A549 (cell line): ENCODE data around the gene PTOV1. TPM values are rescaled to one million over a fixed set of nuclear protein-coding genes. Genes with fewer than 3 reads are reported as not detected.

Experiments
- ATAC-seq, 2 experiments: fragments of 200-7000 bp in 1 of 2; fragments of >200 bp in 1 of 2; cut with Nextera tagmentation in 1 of 2; cut with Tn5 transposase in 1 of 2; 3 replicates each; pipeline versions ENCODE4 v1.8.0 to v1.9.1; 2018 to 2020; ENCODE audit warnings: mild to moderate bottlenecking in 1 of 2, moderate library complexity in 1 of 2
- CTCF ChIA-PET: fragments of 300-600 bp; sonication (Branson Sonifier 250); formaldehyde crosslinking; extraction: SDS; loops from one replicate; lab custom pipeline; 2021; ENCODE audit warnings: antibody characterized with exemption, inconsistent platforms; lab: Yijun Ruan, JAX
- POLR2A ChIA-PET: fragments of 350-600 bp; formaldehyde crosslinking; extraction: SDS; loops from one replicate; lab custom pipeline; 2021; ENCODE audit warnings: antibody characterized with exemption, inconsistent platforms; lab: Yijun Ruan, JAX
- DNase-seq, 2 experiments: peaks; one replicate each; pipeline versions ENCODE4 v3.0.0 to v3.0.0-alpha.2; 2011 to 2016; ENCODE audit warnings: low read depth in 1 of 2, low spot score in 1 of 2
- FAIRE-seq: peaks from 2 replicates; lab custom pipeline; 2011; peaks lifted over from hg19 to GRCh38; lab: Jason Lieb, UNC
- H3K27ac ChIP-seq, 2 experiments: fragments of >200 bp; sonication (Bioruptor Twin); formaldehyde crosslinking; 3 replicates each; pipeline ENCODE4 v1.5.1; 2016 to 2017
- H3K4me1 ChIP-seq: fragments of >200 bp; sonication (Bioruptor Twin); formaldehyde crosslinking; 3 replicates; pipeline ENCODE4 v1.6.1; 2016
- H3K4me2 ChIP-seq: fragments of >200 bp; sonication (Bioruptor Twin); formaldehyde crosslinking; 3 replicates; pipeline ENCODE4 v1.6.1; 2016
- H3K4me3 ChIP-seq: fragments of >200 bp; sonication (Bioruptor Twin); formaldehyde crosslinking; 3 replicates; pipeline ENCODE4 v1.5.1; 2016
- H3K9me3 ChIP-seq: fragments of >200 bp; sonication (Bioruptor Twin); formaldehyde crosslinking; 3 replicates; pipeline ENCODE4 v1.6.1; 2016
- ATOH8 ChIP-seq: fragments of 250-450 bp; sonication (Bioruptor Pico); IDR thresholded peaks from 2 replicates; pipeline ENCODE4 v1.5.0; 2020; ENCODE audit warnings: low read depth, mild to moderate bottlenecking, moderate library complexity
- BHLHE40 ChIP-seq: IDR thresholded peaks from 2 replicates; pipeline ENCODE4 v1.6.1; 2012; ENCODE audit warnings: low read depth, low read length, inconsistent platforms
- CBX2 ChIP-seq: fragments of 200-600 bp; sonication (generic); IDR thresholded peaks from 2 replicates; pipeline ENCODE4 v1.6.1; 2016; ENCODE audit warnings: low read depth, mild to moderate bottlenecking, borderline replicate concordance
- CBX8 ChIP-seq: fragments of 200-600 bp; sonication (generic); IDR thresholded peaks from 2 replicates; pipeline ENCODE4 v1.6.1; 2016
- CTCF ChIP-seq: fragments of >200 bp; sonication (Bioruptor Twin); formaldehyde crosslinking; IDR thresholded peaks from 3 replicates; pipeline ENCODE4 v1.5.1; 2016
- EHMT2 ChIP-seq: fragments of 200-600 bp; sonication (generic); IDR thresholded peaks from 2 replicates; pipeline ENCODE4 v1.6.1; 2016; ENCODE audit warnings: antibody characterized with exemption, low read depth, mild to moderate bottlenecking, moderate library complexity
- FOSB ChIP-seq: fragments of 250-450 bp; sonication (Bioruptor Pico); IDR thresholded peaks from 2 replicates; pipeline ENCODE4 v1.5.0; 2020; ENCODE audit warnings: mild to moderate bottlenecking, moderate library complexity
- FOSL2 ChIP-seq, 2 experiments: fragments of 450-650 bp in 1 of 2; fragments of >200 bp in 1 of 2; sonication (Bioruptor Twin) in 1 of 2; formaldehyde crosslinking; IDR thresholded peaks; 2 replicates each; pipeline versions ENCODE4 v1.5.0 to v1.6.1; 2016 to 2020; ENCODE audit warnings: mild to moderate bottlenecking in 1 of 2, moderate library complexity in 1 of 2
- FOXS1 ChIP-seq: fragments of 250-450 bp; sonication (Bioruptor Pico); IDR thresholded peaks from 2 replicates; pipeline ENCODE4 v1.5.0; 2020; ENCODE audit warnings: mild to moderate bottlenecking, moderate library complexity
- JUN ChIP-seq, 2 experiments: fragments of >200 bp; sonication (Bioruptor Twin); formaldehyde crosslinking; IDR thresholded peaks; 2 replicates in 1 of 2; 3 replicates in 1 of 2; pipeline ENCODE4 v1.6.1; 2016 to 2017
- JUNB ChIP-seq: fragments of >200 bp; sonication (Bioruptor Twin); formaldehyde crosslinking; IDR thresholded peaks from 2 replicates; pipeline ENCODE4 v1.6.1; 2016
- KDM1A ChIP-seq: fragments of 200-600 bp; sonication (generic); IDR thresholded peaks from 2 replicates; pipeline ENCODE4 v1.6.1; 2016; ENCODE audit warnings: low read depth, mild to moderate bottlenecking
- KDM5A ChIP-seq: fragments of 200-600 bp; sonication (generic); IDR thresholded peaks from 2 replicates; pipeline ENCODE4 v1.6.1; 2016; ENCODE audit warnings: antibody characterized with exemption, mild to moderate bottlenecking
- MYC ChIP-seq: IDR thresholded peaks from 2 replicates; pipeline ENCODE4 v1.6.1; 2012; ENCODE audit warnings: mild to moderate bottlenecking, inconsistent platforms, low read length, improper control_type of control experiment, borderline replicate concordance
- NPAS2 ChIP-seq: fragments of 250-450 bp; sonication (Bioruptor Pico); IDR thresholded peaks from 2 replicates; pipeline ENCODE4 v1.8.0; 2022; ENCODE audit warnings: mild to moderate bottlenecking, moderate library complexity, borderline replicate concordance
- PBX3 ChIP-seq: IDR thresholded peaks from 2 replicates; pipeline ENCODE4 v1.6.1; 2012
- POLR2A ChIP-seq: IDR thresholded peaks from 2 replicates; pipeline ENCODE4 v1.6.1; 2012; ENCODE audit warnings: mild to moderate bottlenecking, low read length
- POLR2AphosphoS2 ChIP-seq: conservative IDR thresholded peaks from 2 replicates; pipeline ENCODE4 v1.6.1; 2012; ENCODE audit warnings: low read length, improper control_type of control experiment, inconsistent platforms
- RAD21 ChIP-seq, 2 experiments: fragments of >200 bp in 1 of 2; sonication (Bioruptor Twin) in 1 of 2; formaldehyde crosslinking in 1 of 2; IDR thresholded peaks in 1 of 2; conservative IDR thresholded peaks in 1 of 2; 2 replicates in 1 of 2; 3 replicates in 1 of 2; pipeline ENCODE4 v1.6.1; 2012 to 2018; ENCODE audit warnings: inconsistent platforms in 1 of 2
- RFX5 ChIP-seq: fragments of 450-650 bp; IDR thresholded peaks from 2 replicates; pipeline ENCODE4 v1.7.1; 2014; ENCODE audit warnings: antibody characterized with exemption, mild to moderate bottlenecking, moderate library complexity
- RNF2 ChIP-seq: fragments of 200-600 bp; sonication (generic); IDR thresholded peaks from 2 replicates; pipeline ENCODE4 v1.6.1; 2016; ENCODE audit warnings: low read depth, mild to moderate bottlenecking, antibody characterized with exemption, moderate library complexity, borderline replicate concordance
- SMC3 ChIP-seq: fragments of >200 bp; sonication (Bioruptor Twin); formaldehyde crosslinking; IDR thresholded peaks from 3 replicates; pipeline ENCODE4 v1.6.1; 2018; ENCODE audit warnings: inconsistent platforms
- TP53 ChIP-seq: fragments of 250-450 bp; sonication (Bioruptor Pico); IDR thresholded peaks from 2 replicates; pipeline ENCODE4 v1.5.0; 2021; ENCODE audit warnings: mild to moderate bottlenecking, moderate library complexity
- WGBS: methylation state at CpG from one replicate; pipeline ENCODE4 v1.1.6; 2017; ENCODE audit errors: missing lambda C conversion rate; 5-methylcytosine and 5-hydroxymethylcytosine counted together
- polyA plus RNA-seq, 4 experiments: library from polyadenylated mRNA; depleted of rRNA in 3 of 4; stranded (reverse); fragments of >200 nt; fragmentation: RNase III in 1 of 4; extraction: RNeasy Plus Mini Kit Qiagen cat#74134 plus additional on column Dnase treatment in 1 of 4; gene quantifications; 2 replicates in 3 of 4; 3 replicates in 1 of 4; pipeline ENCODE4 v1.2.3, GENCODE V29; 2011 to 2017
- TF ChIP-seq, protein P1 (sequence below): IDR thresholded peaks from 2 replicates; pipeline ENCODE4 v1.6.1; 2012

The PTOV1 gene
- polyA plus RNA-seq, 2 of the 4 experiments (the other 2 are of a cell fraction), result 27.7 to 147 TPM

GRCh38 chr19:49856574-49857021, 5.6 kb downstream of the PTOV1 start:
- CTCF ChIA-PET, result interaction anchor here (0.9 kb wide), 1 partner anchor 13 kb away, joined by 3 read pairs; no protein-coding TSS in a partner anchor
- POLR2A ChIA-PET, result interaction anchor here (2.7 kb wide), 1 partner anchor 20 kb away, joined by 7 read pairs; the partner anchor contains the start of gene AKT1S1
- no peak overlapping the region for H3K27ac ChIP-seq
- peaks cover 44% of the 10 kb centered on the region for H3K4me1 ChIP-seq
- H3K4me3 ChIP-seq, result no peak overlapping the region
- TF ChIP-seq KDM1A (no peak), PBX3 (peak; percentile 70; the same call in 1 of the 2 replicates), POLR2A (0 out of 2 replicates have a peak, but pooled peaks have one; percentile 9), RFX5 (no peak), JUN (IDR thresholded peaks at IDR 0.05) (peak in 1 of 2 experiments; percentile 57; a peak in 1 of 5 replicates)
- no peaks in the 10 kb centered on the region for H3K9me3 ChIP-seq
- ATAC-seq (peak; percentile 0 to 1; a peak in 2 of 6 replicates), DNase-seq (no peak), FAIRE-seq (no peak)
- WGBS, result 92% methylated on average over 11 of the region's 18 CpGs
- no peak overlapping the region for H3K4me2 ChIP-seq

DNA sequence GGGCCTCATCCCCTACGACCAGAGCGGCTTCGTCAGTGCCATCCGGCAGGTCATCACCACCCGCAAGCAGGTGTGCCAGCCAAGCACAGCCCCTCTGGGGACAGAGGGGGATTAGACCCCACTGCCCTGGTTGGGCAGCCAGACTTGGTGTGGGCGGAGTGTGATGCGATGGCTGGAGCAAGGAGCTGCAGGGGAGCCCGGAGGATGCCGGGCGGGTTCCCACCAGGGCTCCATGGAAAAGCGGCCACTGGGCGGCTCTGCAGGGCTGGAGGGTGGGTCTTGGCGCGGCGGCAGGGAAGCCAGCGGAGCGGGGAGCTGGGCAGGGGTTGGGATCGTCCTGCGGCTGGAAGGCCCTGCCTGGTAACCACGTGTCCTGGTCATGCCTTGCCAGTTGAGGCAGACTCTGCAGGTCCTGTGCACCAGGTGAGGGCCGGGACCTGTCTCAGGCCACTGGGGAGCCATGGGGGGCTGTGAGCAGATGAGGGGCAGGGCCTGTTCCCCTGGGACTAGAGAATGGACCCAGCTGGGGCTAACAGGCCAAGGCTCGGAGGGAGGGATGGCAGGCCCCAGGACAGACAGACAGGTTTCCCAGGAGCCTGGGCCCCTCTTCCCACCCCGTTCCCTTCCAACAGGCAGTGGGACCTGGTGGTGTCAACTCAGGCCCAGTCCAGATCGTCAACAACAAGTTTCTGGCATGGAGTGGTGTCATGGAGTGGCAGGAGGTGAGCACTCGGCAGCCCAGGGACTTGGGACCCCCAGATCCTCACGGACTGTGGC, 6.3 kb downstream of the PTOV1 start:
- Histone ChIP-seq H3K27ac (no peak overlapping the region), H3K9me3 (no peaks in the 10 kb centered on the region), H3K4me3 (no peak overlapping the region), H3K4me2 (no peak overlapping the region), H3K4me1 (peaks cover 41% of the 10 kb centered on the region)
- DNase-seq (no peak), FAIRE-seq (no peak), ATAC-seq (peak; percentile 0 to 3; a peak in 3 of 6 replicates)
- TF ChIP-seq TP53 (CRISPR knock-in tag) (0 out of 2 replicates have a peak, but pooled peaks have one; percentile 29), POLR2AphosphoS2 (peak; percentile 67), FOSB (CRISPR knock-in tag) (peak; percentile 60; the same call in 1 of the 2 replicates), CBX8 (no peak), ATOH8 (CRISPR knock-in tag) (no peak), PBX3 (peak; percentile 78), JUN (IDR thresholded peaks at IDR 0.05) (peak in 1 of 2 experiments; percentile 52; a peak in 3 of 5 replicates), EHMT2 (no peak), POLR2A (peak; percentile 21; the same call in 1 of the 2 replicates), FOSL2 (IDR thresholded peaks at IDR 0.05) (no peak), FOSL2 (CRISPR knock-in tag; IDR thresholded peaks at IDR 0.05) (no peak)
- 92% methylated on average over 26 of the region's 26 CpGs for WGBS
- ChIA-PET POLR2A (interaction anchor here (2.5 to 2.7 kb wide), 2 partner anchors 12 to 19 kb away, joined by 7 to 9 read pairs; partner anchors contain the start of gene AKT1S1), CTCF (interaction anchor here (1.4 kb wide), 1 partner anchor 24 kb away, joined by 4 read pairs; no protein-coding TSS in a partner anchor)

- POLR2A ChIA-PET, result interaction anchor here (2.5 to 2.7 kb wide), 2 partner anchors 11 to 19 kb away, joined by 7 to 9 read pairs; partner anchors contain the start of gene AKT1S1
- no peak for DNase-seq
- TF ChIP-seq RNF2 (no peak), FOXS1 (CRISPR knock-in tag) (no peak), JUNB (no peak), CBX2 (no peak), NPAS2 (CRISPR knock-in tag) (no peak), CTCF (no peak), KDM5A (no peak), SMC3 (no peak), KDM1A (no peak), BHLHE40 (no peak), MYC (no peak), RAD21 (conservative IDR thresholded peaks at IDR 0.05 in 1 of 2, IDR thresholded peaks at IDR 0.05 in 1 of 2) (no peak)
- TF ChIP-seq, protein P1, sequence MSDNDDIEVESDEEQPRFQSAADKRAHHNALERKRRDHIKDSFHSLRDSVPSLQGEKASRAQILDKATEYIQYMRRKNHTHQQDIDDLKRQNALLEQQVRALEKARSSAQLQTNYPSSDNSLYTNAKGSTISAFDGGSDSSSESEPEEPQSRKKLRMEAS, result no peak
- TF ChIP-seq, all 56 proteins: peak for 0
- ATAC-seq (peak in 1 of 2 experiments; percentile 0; a peak in 2 of 6 replicates), FAIRE-seq (no peak)
- CTCF ChIA-PET, result interaction anchor here (1.4 kb wide), 2 partner anchors 24 to 156 kb away, joined by 4 read pairs; no protein-coding TSS in a partner anchor
- Histone ChIP-seq H3K4me2 (no peak overlapping the region), H3K4me1 (peaks cover 36% of the 10 kb centered on the region), H3K27ac (no peak overlapping the region), H3K9me3 (no peaks in the 10 kb centered on the region), H3K4me3 (no peak overlapping the region)
- WGBS, result 89% methylated on average over 5 of the region's 5 CpGs
Observed at GRCh38 chr19:49857838-49858087, 6.8 kb downstream of the PTOV1 start.
